IMR-90 (cell line): Measurements from ENCODE around the gene CYB5R4. TPM values are rescaled to one million over a fixed set of nuclear protein-coding genes. Genes with fewer than 3 reads are reported as not detected.

Experiments used
- ATAC-seq: fragments of 200-7000 bp; cut with Tn5 transposase; 2 replicates; pipeline ENCODE4 v1.9.1; 2020; ENCODE audit warnings: low read depth, mild to moderate bottlenecking, moderate library complexity
- BruUV-seq: library from RNA; stranded (reverse); fragments of 400-500 nt; replicated peaks from 2 replicates; lab custom pipeline; 2021; lab: Mats Ljungman, UMichigan
- CTCF ChIA-PET: fragments of 300-600 bp; formaldehyde crosslinking; extraction: SDS; loops from one replicate; lab custom pipeline; 2021; ENCODE audit warnings: antibody characterized with exemption; lab: Yijun Ruan, JAX
- POLR2A ChIA-PET: fragments of 300-600 bp; sonication (Branson Sonifier 250); formaldehyde crosslinking; loops from one replicate; lab custom pipeline; 2022; ENCODE audit warnings: antibody characterized with exemption; ENCODE audit not compliant: unreplicated experiment; lab: Charles Lee
- DNase-seq: peaks from one replicate; pipeline ENCODE4 v3.0.0; 2013
- H2AFZ ChIP-seq: replicated peaks from 2 replicates; pipeline ENCODE3; 2013; ENCODE audit warnings: low read length, mild to moderate bottlenecking; ENCODE audit not compliant: poor library complexity
- H2AK5ac ChIP-seq: 2 replicates; pipeline ENCODE4 v1.6.1; 2013; ENCODE audit warnings: low read depth, low read length, inconsistent platforms
- H2AK9ac ChIP-seq: replicated peaks from 2 replicates; pipeline ENCODE3; 2013; ENCODE audit warnings: mild to moderate bottlenecking, low read depth, low read length, moderate library complexity; ENCODE audit not compliant: poor library complexity
- H2BK120ac ChIP-seq: 2 replicates; pipeline ENCODE4 v1.6.1; 2013; ENCODE audit warnings: low read depth, low read length, inconsistent platforms
- H2BK15ac ChIP-seq: 3 replicates; pipeline ENCODE4 v1.6.1; 2013; ENCODE audit warnings: low read depth, low read length, inconsistent platforms
- H2BK20ac ChIP-seq: 2 replicates; pipeline ENCODE4 v1.6.1; 2013; ENCODE audit warnings: low read depth, mild to moderate bottlenecking, inconsistent platforms, low read length, moderate library complexity
- H2BK5ac ChIP-seq: 2 replicates; pipeline ENCODE4 v1.6.1; 2013; ENCODE audit warnings: mild to moderate bottlenecking, low read depth, low read length, inconsistent platforms; ENCODE audit not compliant: poor library complexity, severe bottlenecking
- H3K14ac ChIP-seq: replicated peaks from 2 replicates; pipeline ENCODE4 v1.6.1; 2013; ENCODE audit warnings: low read depth, low read length, inconsistent platforms
- H3K18ac ChIP-seq: 2 replicates; pipeline ENCODE4 v1.6.1; 2013; ENCODE audit warnings: low read depth, low read length, control low read depth
- H3K23ac ChIP-seq: 2 replicates; pipeline ENCODE4 v1.6.1; 2013; ENCODE audit warnings: low read depth, low read length, inconsistent platforms
- H3K27ac ChIP-seq: 2 replicates; pipeline ENCODE4 v1.5.1; 2013; ENCODE audit warnings: mild to moderate bottlenecking, control low read depth, low read length; ENCODE audit not compliant: insufficient read depth
- H3K27me3 ChIP-seq: 2 replicates; pipeline ENCODE4 v1.6.1; 2013; ENCODE audit warnings: low read length; ENCODE audit not compliant: control insufficient read depth, insufficient read depth
- H3K36me3 ChIP-seq: 2 replicates; pipeline ENCODE4 v1.6.1; 2013; ENCODE audit warnings: low read length, mixed read lengths; ENCODE audit not compliant: control insufficient read depth, insufficient read depth
- H3K4ac ChIP-seq: 2 replicates; pipeline ENCODE4 v1.6.1; 2013; ENCODE audit warnings: low read depth, low read length, inconsistent platforms
- H3K4me1 ChIP-seq: 2 replicates; pipeline ENCODE4 v1.6.1; 2013; ENCODE audit warnings: low read length, mixed read lengths; ENCODE audit not compliant: control insufficient read depth, insufficient read depth
- H3K4me2 ChIP-seq: 2 replicates; pipeline ENCODE4 v1.6.1; 2013; ENCODE audit warnings: low read depth, mild to moderate bottlenecking, control low read depth, low read length, moderate library complexity
- H3K4me3 ChIP-seq: 2 replicates; pipeline ENCODE4 v1.5.1; 2013; ENCODE audit warnings: low read depth, mild to moderate bottlenecking, control low read depth, low read length, moderate library complexity; ENCODE audit not compliant: insufficient read depth
- H3K56ac ChIP-seq: 2 replicates; pipeline ENCODE4 v1.6.1; 2013; ENCODE audit warnings: low read length, inconsistent platforms; ENCODE audit not compliant: insufficient read depth; ENCODE audit errors: extremely low read depth
- H3K79me1 ChIP-seq, 2 experiments: 2 replicates each; pipeline ENCODE4 v1.6.1; 2013; ENCODE audit warnings: low read length in 2 of 2, inconsistent platforms in 1 of 2, low read depth in 1 of 2
- H3K9ac ChIP-seq: 2 replicates; pipeline ENCODE4 v1.6.1; 2013; ENCODE audit warnings: low read depth, low read length, control low read depth
- H3K9me1 ChIP-seq: 2 replicates; pipeline ENCODE4 v1.6.1; 2013; ENCODE audit warnings: low read length, inconsistent platforms; ENCODE audit not compliant: insufficient read depth
- H3K9me3 ChIP-seq: 2 replicates; pipeline ENCODE4 v1.6.1; 2013; ENCODE audit warnings: low read length; ENCODE audit not compliant: control insufficient read depth, insufficient read depth
- H4K20me1 ChIP-seq: 2 replicates; pipeline ENCODE4 v1.6.1; 2013; ENCODE audit warnings: low read length, inconsistent platforms; ENCODE audit not compliant: insufficient read depth
- H4K5ac ChIP-seq: 2 replicates; pipeline ENCODE4 v1.6.1; 2013; ENCODE audit warnings: mild to moderate bottlenecking, low read depth, low read length, control low read depth
- H4K8ac ChIP-seq, 2 experiments: 2 replicates each; pipeline ENCODE4 v1.6.1; 2013; ENCODE audit warnings: low read depth in 2 of 2, low read length in 2 of 2, control low read depth in 1 of 2, inconsistent platforms in 1 of 2
- H4K91ac ChIP-seq: 2 replicates; pipeline ENCODE4 v1.6.1; 2013; ENCODE audit warnings: low read depth, low read length, inconsistent platforms; ENCODE audit not compliant: insufficient read depth
- BHLHE40 ChIP-seq: fragments of 150-350 bp; IDR thresholded peaks from 2 replicates; pipeline ENCODE4 v1.6.1; 2016; ENCODE audit warnings: mild to moderate bottlenecking, low read depth, low read length
- CEBPB ChIP-seq: IDR thresholded peaks from 2 replicates; pipeline ENCODE4 v1.6.1; 2012; ENCODE audit warnings: low read depth, low read length, improper control_type of control experiment
- ELK1 ChIP-seq: fragments of 150-350 bp; IDR thresholded peaks from 2 replicates; pipeline ENCODE4 v1.6.1; 2016; ENCODE audit warnings: low read depth, mild to moderate bottlenecking, low read length, moderate library complexity, borderline replicate concordance
- FOS ChIP-seq: fragments of 150-350 bp; IDR thresholded peaks from 2 replicates; pipeline ENCODE4 v1.6.1; 2016; ENCODE audit warnings: low read depth, low read length
- NFE2L2 ChIP-seq: fragments of 150-350 bp; IDR thresholded peaks from 2 replicates; pipeline ENCODE4 v1.6.1; 2016; ENCODE audit warnings: low read depth, mild to moderate bottlenecking, low read length
- RAD21 ChIP-seq: IDR thresholded peaks from 2 replicates; pipeline ENCODE4 v1.6.1; 2012; ENCODE audit warnings: low read length, improper control_type of control experiment
- SMC3 ChIP-seq: fragments of 150-350 bp; IDR thresholded peaks from 2 replicates; pipeline ENCODE4 v1.6.1; 2016; ENCODE audit warnings: low read depth, mild to moderate bottlenecking, antibody characterized with exemption, low read length, moderate library complexity
- WGBS, 2 experiments: methylation state at CpG; one replicate each; pipeline versions ENCODE4 v1.1.5 to v1.1.7; 2013; ENCODE audit warnings: missing lambda C conversion rate in 2 of 2; ENCODE audit not compliant: insufficient read length in 1 of 2; ENCODE audit errors: extremely low coverage in 2 of 2; 5-methylcytosine and 5-hydroxymethylcytosine counted together
- dilution Hi-C: fragments of 300-500 bp; cut with HindIII; formaldehyde crosslinking; loops from one replicate; pipeline ENCODE4 v1.14.3; 2018; ENCODE audit warnings: low sequenced_read_pairs; ENCODE audit not compliant: unreplicated experiment
- in situ Hi-C: fragments of 300-500 bp; cut with MboI; formaldehyde crosslinking; loops from 3 replicates; pipeline ENCODE4 v1.14.3; 2019; ENCODE audit warnings: low sequenced_read_pairs, inconsistent platforms, mixed read lengths
- intact Hi-C: fragments of 100-400 bp; cut with micrococcal nuclease; formaldehyde crosslinking; loops from 2 replicates; pipeline ENCODE4 v1.10.0; 2022
- polyA plus RNA-seq, 3 experiments: library from polyadenylated mRNA; depleted of rRNA; stranded (reverse); fragments of >200 nt; gene quantifications; 2 replicates each; pipeline ENCODE4 v1.2.3, GENCODE V29; 2012; ENCODE audit warnings: low replicate concordance in 1 of 3
- total RNA-seq: library from RNA; depleted of rRNA; stranded (reverse); fragments of >200 nt; gene quantifications from 2 replicates; pipeline ENCODE4 v1.2.3, GENCODE V29; 2012
- TF ChIP-seq, protein P1 (sequence below): fragments of 150-350 bp; IDR thresholded peaks from 2 replicates; pipeline ENCODE4 v1.6.1; 2017; ENCODE audit warnings: mild to moderate bottlenecking, antibody characterized with exemption, low read length, low read depth

The CYB5R4 gene
- total and polyA plus RNA-seq, 2 of the 4 experiments (the other 2 are of a cell fraction) = 3.2 to 6.1 TPM

GRCh38 chr6:83868639-83869038 lies 9.2 kb downstream of the CYB5R4 start:
- H3K23ac ChIP-seq = no peak overlapping the region
- no CpG with 5 or more reads among the region's 1 CpG for WGBS, 2 experiments
- no peaks in the 10 kb centered on the region for H4K20me1 ChIP-seq
- no peak overlapping the region for H2BK20ac ChIP-seq
- TF ChIP-seq ELK1 = no peak
- peak; percentile 47; the same call in 1 of the 2 replicates for TF ChIP-seq BHLHE40
- TF ChIP-seq SMC3 = no peak
- TF ChIP-seq NFE2L2 = no peak
- TF ChIP-seq RAD21 = no peak
- TF ChIP-seq, protein P1, sequence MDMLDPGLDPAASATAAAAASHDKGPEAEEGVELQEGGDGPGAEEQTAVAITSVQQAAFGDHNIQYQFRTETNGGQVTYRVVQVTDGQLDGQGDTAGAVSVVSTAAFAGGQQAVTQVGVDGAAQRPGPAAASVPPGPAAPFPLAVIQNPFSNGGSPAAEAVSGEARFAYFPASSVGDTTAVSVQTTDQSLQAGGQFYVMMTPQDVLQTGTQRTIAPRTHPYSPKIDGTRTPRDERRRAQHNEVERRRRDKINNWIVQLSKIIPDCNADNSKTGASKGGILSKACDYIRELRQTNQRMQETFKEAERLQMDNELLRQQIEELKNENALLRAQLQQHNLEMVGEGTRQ = no peak
- TF ChIP-seq CEBPB = peak; percentile 79
- TF ChIP-seq FOS = 0 out of 2 replicates have a peak, but pooled peaks have one; percentile 17
- intact Hi-C loops = no loop called here
- no peak overlapping the region for H2BK120ac ChIP-seq
- H3K18ac ChIP-seq = no peak overlapping the region
- in situ Hi-C loops = no loop called here
- peaks cover 2% of the 10 kb centered on the region; the same call in 1 of the 2 replicates for H3K4me1 ChIP-seq
- H4K91ac ChIP-seq = no peak overlapping the region
- H4K5ac ChIP-seq = no peak overlapping the region
- no peak overlapping the region for H3K14ac ChIP-seq
- H2AK5ac ChIP-seq = no peak overlapping the region
- peak; percentile 67 for ATAC-seq
- H2AFZ ChIP-seq = no peak overlapping the region
- peaks cover 14 to 29% of the 10 kb centered on the region in 2 experiments for H3K79me1 ChIP-seq
- no peak overlapping the region for H3K4me3 ChIP-seq
- H3K4me2 ChIP-seq = no peak overlapping the region
- no peak overlapping the region for H4K8ac ChIP-seq
- no peaks in the 10 kb centered on the region for H3K9me3 ChIP-seq
- dilution Hi-C loops = no loop called here
- ChIA-PET POLR2A (no interaction called here), CTCF (no interaction called here)
- H2BK15ac ChIP-seq = no peak overlapping the region
- no TSS peak for BruUV-seq
- H2AK9ac ChIP-seq = no peak overlapping the region
- no peak overlapping the region for H2BK5ac ChIP-seq
- no peaks in the 10 kb centered on the region for H3K9me1 ChIP-seq
- H3K4ac ChIP-seq = no peak overlapping the region
- no peak overlapping the region for H3K56ac ChIP-seq
- H3K9ac ChIP-seq = no peak overlapping the region
- peak; percentile 77 for DNase-seq
- H3K27me3 ChIP-seq = no peaks in the 10 kb centered on the region
- no peak overlapping the region for H3K27ac ChIP-seq
- H3K36me3 ChIP-seq = peaks cover 9% of the 10 kb centered on the region; the same call in 1 of the 2 replicates
